HepG2 (cell line): ENCODE results near the gene PCSK6. TPM values are rescaled to one million over a fixed set of nuclear protein-coding genes. Genes with fewer than 3 reads are reported as not detected.

Experiments used
- ATAC-seq: fragments of 200-7000 bp; cut with Tn5 transposase; 3 replicates; pipeline ENCODE4 v1.9.1; 2020; ENCODE audit warnings: mild to moderate bottlenecking, moderate library complexity
- BruUV-seq: library from RNA; stranded (reverse); fragments of 400-500 nt; replicated peaks from 2 replicates; lab custom pipeline; 2021; lab: Mats Ljungman, UMichigan
- CTCF ChIA-PET: fragments of 300-600 bp; formaldehyde crosslinking; extraction: SDS; loops from one replicate; lab custom pipeline; 2021; ENCODE audit warnings: low total read pairs, inconsistent platforms, low intra/inter-chr PET ratio; lab: Yijun Ruan, JAX
- POLR2A ChIA-PET: fragments of 350-600 bp; sonication (Branson Sonifier 250); formaldehyde crosslinking; loops from one replicate; lab custom pipeline; 2020; ENCODE audit warnings: antibody characterized with exemption, inconsistent platforms; lab: Yijun Ruan, JAX
- DNase-seq: peaks from one replicate; pipeline ENCODE4 v3.0.0-alpha.2; 2015; ENCODE audit warnings: low spot score
- FAIRE-seq: peaks from 3 replicates; lab custom pipeline; 2011; peaks lifted over from hg19 to GRCh38; lab: Jason Lieb, UNC
- H2AFZ ChIP-seq: one replicate; pipeline ENCODE4 v1.6.1; 2011; ENCODE audit warnings: low read length, inconsistent platforms
- H3K27ac ChIP-seq: fragments of 300-600 bp; 3 replicates; pipeline ENCODE4 v1.8.0; 2011; ENCODE audit warnings: mixed run types, mild to moderate bottlenecking, mixed read lengths, low read length, inconsistent platforms; ENCODE audit not compliant: insufficient read depth; ENCODE audit errors: extremely low read length
- H3K27me3 ChIP-seq, 2 experiments: fragments of 200-600 bp in 1 of 2; 2 replicates in 1 of 2; 3 replicates in 1 of 2; pipeline versions ENCODE4 v1.6.0 to v1.8.0; 2011; ENCODE audit warnings: low read length in 2 of 2, mild to moderate bottlenecking in 2 of 2, moderate library complexity in 2 of 2, inconsistent platforms in 1 of 2; ENCODE audit not compliant: insufficient read depth in 2 of 2, control insufficient read depth in 1 of 2
- H3K36me3 ChIP-seq, 2 experiments: fragments of 200-600 bp in 1 of 2; replicated peaks in 1 of 2; 2 replicates in 1 of 2; 3 replicates in 1 of 2; pipeline versions ENCODE4 v1.5.1 to v1.8.0; 2011; ENCODE audit warnings: low read length in 2 of 2, inconsistent platforms in 1 of 2; ENCODE audit not compliant: insufficient read depth in 2 of 2, control insufficient read depth in 1 of 2
- H3K4me1 ChIP-seq: 2 replicates; pipeline ENCODE4 v1.5.1; 2012; ENCODE audit warnings: low read length, inconsistent platforms; ENCODE audit not compliant: insufficient read depth
- H3K4me2 ChIP-seq: 2 replicates; pipeline ENCODE4 v1.6.0; 2011; ENCODE audit warnings: low read depth, low read length, inconsistent platforms
- H3K4me3 ChIP-seq, 3 experiments: fragments of 200-600 bp in 1 of 3; sonication (generic), shearing (Covaris generic) in 1 of 3; replicated peaks in 1 of 3; 2 replicates each; pipeline ENCODE4 v1.5.1; 2011 to 2016; ENCODE audit warnings: low read length in 3 of 3, inconsistent platforms in 2 of 3, low read depth in 2 of 3, mild to moderate bottlenecking in 2 of 3, control low read depth in 1 of 3, mixed read lengths in 1 of 3; ENCODE audit not compliant: insufficient read depth in 1 of 3
- H3K79me2 ChIP-seq: one replicate; pipeline ENCODE4 v1.6.1; 2011; ENCODE audit warnings: low read length, inconsistent platforms; ENCODE audit not compliant: insufficient read depth
- H3K9ac ChIP-seq: 2 replicates; pipeline ENCODE4 v1.6.0; 2011; ENCODE audit warnings: mild to moderate bottlenecking, low read depth, low read length, inconsistent platforms; ENCODE audit not compliant: insufficient read depth
- H3K9me3 ChIP-seq: 2 replicates; pipeline ENCODE4 v1.5.1; 2012; ENCODE audit warnings: mild to moderate bottlenecking, low read length
- H4K20me1 ChIP-seq: 2 replicates; pipeline ENCODE4 v1.6.0; 2011; ENCODE audit warnings: inconsistent platforms, mild to moderate bottlenecking, low read length, moderate library complexity; ENCODE audit not compliant: insufficient read depth
- ARNTL ChIP-seq: sonication (generic); formaldehyde crosslinking; IDR thresholded peaks from 2 replicates; pipeline ENCODE4 v1.4.0; 2020; ENCODE audit warnings: mild to moderate bottlenecking, missing genetic modification reagents
- CEBPB ChIP-seq: IDR thresholded peaks from 2 replicates; pipeline ENCODE4 v1.6.1; 2011; ENCODE audit warnings: low read depth, low read length, improper control_type of control experiment, borderline replicate concordance
- GZF1 ChIP-seq: sonication (generic); formaldehyde crosslinking; IDR thresholded peaks from 2 replicates; pipeline ENCODE4 v1.5.1; 2020; ENCODE audit warnings: mild to moderate bottlenecking, missing genetic modification reagents
- HNF4A ChIP-seq: sonication (generic); formaldehyde crosslinking; IDR thresholded peaks from 2 replicates; pipeline ENCODE4 v1.4.0; 2020; ENCODE audit warnings: missing genetic modification reagents
- MEIS2 ChIP-seq: sonication (generic); formaldehyde crosslinking; IDR thresholded peaks from 2 replicates; pipeline ENCODE4 v1.9.0; 2021; ENCODE audit warnings: mild to moderate bottlenecking, missing genetic modification reagents
- NFYB ChIP-seq: sonication (generic); formaldehyde crosslinking; IDR thresholded peaks from 2 replicates; pipeline ENCODE4 v1.4.0; 2020; ENCODE audit warnings: missing genetic modification reagents
- NR2C2 ChIP-seq: sonication (generic); formaldehyde crosslinking; IDR thresholded peaks from 2 replicates; pipeline ENCODE4 v1.4.0; 2020; ENCODE audit warnings: missing genetic modification reagents, mild to moderate bottlenecking, moderate library complexity, borderline replicate concordance
- SRY ChIP-seq: sonication (generic); formaldehyde crosslinking; IDR thresholded peaks from 2 replicates; pipeline ENCODE4 v1.8.0; 2022; ENCODE audit warnings: mild to moderate bottlenecking, missing genetic modification reagents
- SYNCRIP ChIP-seq: fragments of 200-400 bp; formaldehyde crosslinking; IDR thresholded peaks from 2 replicates; pipeline ENCODE4 v1.6.1; 2018; ENCODE audit warnings: mild to moderate bottlenecking, low read depth, low read length; ENCODE audit not compliant: insufficient read depth
- ZBTB38 ChIP-seq: sonication (generic); formaldehyde crosslinking; IDR thresholded peaks from 2 replicates; pipeline ENCODE4 v1.5.1; 2020; ENCODE audit warnings: mild to moderate bottlenecking, missing genetic modification reagents
- ZBTB7A ChIP-seq: sonication (generic); formaldehyde crosslinking; IDR thresholded peaks from 2 replicates; pipeline ENCODE4 v1.8.0; 2022; ENCODE audit warnings: mild to moderate bottlenecking, missing genetic modification reagents
- ZNF512 ChIP-seq: sonication (generic); formaldehyde crosslinking; IDR thresholded peaks from 2 replicates; pipeline ENCODE4 v1.4.0; 2020; ENCODE audit warnings: mild to moderate bottlenecking, missing genetic modification reagents
- ZNF546 ChIP-seq: sonication (generic); formaldehyde crosslinking; conservative IDR thresholded peaks from 2 replicates; pipeline ENCODE4 v1.8.1; 2023; ENCODE audit warnings: mild to moderate bottlenecking, missing genetic modification reagents
- ZNF550 ChIP-seq: sonication (generic); formaldehyde crosslinking; IDR thresholded peaks from 2 replicates; pipeline ENCODE4 v1.4.0; 2020; ENCODE audit warnings: mild to moderate bottlenecking, missing genetic modification reagents, borderline replicate concordance
- ZNF776 ChIP-seq: sonication (generic); formaldehyde crosslinking; IDR thresholded peaks from 2 replicates; pipeline ENCODE4 v1.4.0; 2020; ENCODE audit warnings: mild to moderate bottlenecking, missing genetic modification reagents
- WGBS: methylation state at CpG from one replicate; pipeline ENCODE4 v1.1.6; 2017; ENCODE audit warnings: low lambda C conversion rate; 5-methylcytosine and 5-hydroxymethylcytosine counted together
- in situ Hi-C: cut with HindIII; loops from 2 replicates; pipeline ENCODE4 v1.10.0; 2017; ENCODE audit warnings: low pct_unique_long_range_greater_than_20kb; ENCODE audit not compliant: extremely low pct_ligation_motif_present
- intact Hi-C: fragments of 100-400 bp; cut with micrococcal nuclease; formaldehyde crosslinking; loops from one replicate; pipeline ENCODE4 v1.10.0; 2022; ENCODE audit not compliant: unreplicated experiment
- polyA plus RNA-seq, 8 experiments: library from polyadenylated mRNA; depleted of rRNA in 3 of 8; stranded (reverse) in 7 of 8; unstranded in 1 of 8; fragments of >200 nt; fragmentation: Illumina TruSeq in 4 of 8; extraction: Trizol in 4 of 8; gene quantifications; 2 replicates each; pipeline versions ENCODE4 v1.2.1 to v1.2.3, GENCODE V29; 2011 to 2016; ENCODE audit warnings: low read depth in 4 of 8, missing spikeins in 1 of 8, mixed read lengths in 1 of 8; ENCODE audit not compliant: insufficient read depth in 1 of 8
- total RNA-seq, 5 experiments: library from RNA; depleted of rRNA; stranded (reverse); fragments of >200 nt; fragmentation: Illumina TruSeq; extraction: Trizol; gene quantifications; 2 replicates each; pipeline ENCODE4 v1.2.3, GENCODE V29; 2016; ENCODE audit warnings: low read depth in 1 of 5
- TF ChIP-seq, protein P1 (sequence below): sonication (generic); formaldehyde crosslinking; IDR thresholded peaks from 2 replicates; pipeline ENCODE4 v1.8.1; 2023; ENCODE audit warnings: mild to moderate bottlenecking, missing genetic modification reagents, borderline replicate concordance
- TF ChIP-seq, protein P2 (sequence below): sonication (generic); formaldehyde crosslinking; IDR thresholded peaks from 2 replicates; pipeline ENCODE4 v1.4.0; 2020; ENCODE audit warnings: missing genetic modification reagents

PCSK6 gene
- total and polyA plus RNA-seq, 2 of the 13 experiments (the other 11 are each of a cell fraction or from before 2014, with no cell fraction given): 56.5 to 155 TPM

DNA sequence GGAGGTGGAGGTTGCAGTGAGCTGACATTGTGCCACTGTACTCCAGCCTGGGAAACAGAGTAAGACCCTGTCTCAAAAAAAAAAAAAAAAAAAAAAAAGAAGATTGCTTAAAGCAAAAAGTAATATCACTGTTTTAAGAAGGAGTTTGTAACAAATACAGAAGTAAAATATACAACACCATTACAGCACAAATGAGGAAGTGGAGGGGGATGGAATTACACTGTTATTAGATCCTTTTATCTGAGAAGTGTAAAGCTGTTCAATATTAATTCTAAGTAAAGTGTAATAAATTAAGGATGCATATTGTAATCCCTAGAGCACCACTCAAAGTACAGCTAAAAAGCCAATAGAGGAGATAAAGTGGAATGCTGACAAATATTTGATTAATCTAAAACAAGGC, 147.5 kb downstream of the PCSK6 start:
- ChIA-PET CTCF (no interaction called here), POLR2A (interaction anchor here (0.7 kb wide), 2 partner anchors 48 to 97 kb away, joined by 3 to 4 read pairs; no protein-coding TSS in a partner anchor)
- TF ChIP-seq ZNF512 (CRISPR knock-in tag) (no peak), ARNTL (CRISPR knock-in tag) (no peak), GZF1 (CRISPR knock-in tag) (no peak)
- TF ChIP-seq, protein P1, sequence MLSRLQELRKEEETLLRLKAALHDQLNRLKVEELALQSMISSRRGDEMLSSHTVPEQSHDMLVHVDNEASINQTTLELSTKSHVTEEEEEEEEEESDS (CRISPR knock-in tag): no peak
- Histone ChIP-seq H3K27me3 (no peaks in the 10 kb centered on the region), H3K4me3 (no peak overlapping the region), H3K4me2 (no peak overlapping the region), H3K4me1 (no peaks in the 10 kb centered on the region), H2AFZ (no peak overlapping the region), H3K9me3 (no peaks in the 10 kb centered on the region), H3K36me3 (peaks cover 4 to 33% of the 10 kb centered on the region in 2 experiments), H3K79me2 (no peaks in the 10 kb centered on the region), H4K20me1 (no peaks in the 10 kb centered on the region), H3K9ac (no peak overlapping the region), H3K27ac (no peak overlapping the region)
- in situ Hi-C loops: no loop called here
- no peak for FAIRE-seq
- no peak for ATAC-seq
- BruUV-seq: no TSS peak
- intact Hi-C loops: no loop called here
- DNase-seq: no peak

DNA sequence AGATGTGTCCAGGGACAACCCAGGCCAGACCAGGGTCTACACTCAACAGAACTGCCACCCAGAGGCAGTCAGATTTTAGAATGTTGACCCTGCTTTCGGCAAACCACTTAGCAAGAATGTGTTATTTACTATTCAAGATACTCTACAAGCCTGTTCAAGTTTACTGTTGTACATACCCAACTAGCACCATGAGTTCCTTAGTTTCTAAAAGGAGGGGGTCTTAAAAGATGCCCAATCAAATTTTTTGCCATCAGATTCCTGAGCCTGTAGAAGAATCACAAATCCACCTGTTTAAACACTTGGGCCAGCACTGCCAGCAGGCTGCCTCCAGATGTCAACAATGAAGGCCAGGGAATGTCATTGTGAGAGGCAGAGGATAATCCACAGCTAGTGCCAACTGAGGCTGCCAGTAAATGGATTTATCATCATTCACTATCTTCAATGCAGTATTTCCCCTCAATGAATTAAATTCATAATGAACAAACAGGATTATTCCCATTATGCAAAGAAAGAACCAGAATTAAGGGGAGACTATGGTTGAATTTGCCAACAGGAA, 150.9 kb downstream of the PCSK6 start:
- in situ Hi-C loops: no loop called here
- no peak overlapping the region for H3K9ac ChIP-seq
- H3K4me2 ChIP-seq: no peak overlapping the region
- no peak for DNase-seq
- intact Hi-C loops: no loop called here
- H3K4me3 ChIP-seq: no peak overlapping the region
- 0 out of 2 replicates have a peak, but pooled peaks cover 4% of the 10 kb centered on the region for H3K4me1 ChIP-seq
- no peaks in the 10 kb centered on the region for H3K79me2 ChIP-seq
- CTCF ChIA-PET: no interaction called here
- no peak for TF ChIP-seq SRY (CRISPR knock-in tag)
- no peak for TF ChIP-seq ZBTB7A
- TF ChIP-seq NFYB (CRISPR knock-in tag): no peak
- TF ChIP-seq HNF4A (CRISPR knock-in tag): no peak
- TF ChIP-seq, protein P2, sequence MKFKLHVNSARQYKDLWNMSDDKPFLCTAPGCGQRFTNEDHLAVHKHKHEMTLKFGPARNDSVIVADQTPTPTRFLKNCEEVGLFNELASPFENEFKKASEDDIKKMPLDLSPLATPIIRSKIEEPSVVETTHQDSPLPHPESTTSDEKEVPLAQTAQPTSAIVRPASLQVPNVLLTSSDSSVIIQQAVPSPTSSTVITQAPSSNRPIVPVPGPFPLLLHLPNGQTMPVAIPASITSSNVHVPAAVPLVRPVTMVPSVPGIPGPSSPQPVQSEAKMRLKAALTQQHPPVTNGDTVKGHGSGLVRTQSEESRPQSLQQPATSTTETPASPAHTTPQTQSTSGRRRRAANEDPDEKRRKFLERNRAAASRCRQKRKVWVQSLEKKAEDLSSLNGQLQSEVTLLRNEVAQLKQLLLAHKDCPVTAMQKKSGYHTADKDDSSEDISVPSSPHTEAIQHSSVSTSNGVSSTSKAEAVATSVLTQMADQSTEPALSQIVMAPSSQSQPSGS (CRISPR knock-in tag): no peak
- TF ChIP-seq ZNF550: no peak
- no peak for TF ChIP-seq ZNF776 (CRISPR knock-in tag)
- no peak for TF ChIP-seq NR2C2
- no peak for TF ChIP-seq ZBTB38
- TF ChIP-seq MEIS2 (CRISPR knock-in tag): no peak
- no peak for TF ChIP-seq ZNF546 (CRISPR knock-in tag)
- no peak for TF ChIP-seq CEBPB
- no peak for TF ChIP-seq SYNCRIP
- POLR2A ChIA-PET: no interaction called here
- H4K20me1 ChIP-seq: no peaks in the 10 kb centered on the region
- FAIRE-seq: no peak
- no peaks in the 10 kb centered on the region for H3K27me3 ChIP-seq
- H3K9me3 ChIP-seq: no peaks in the 10 kb centered on the region
- no TSS peak for BruUV-seq
- no peak overlapping the region for H3K27ac ChIP-seq
- no peak for ATAC-seq
- H3K36me3 ChIP-seq: peaks cover 6 to 26% of the 10 kb centered on the region in 2 experiments
- 78% methylated on average over 1 of the region's 1 CpG for WGBS
- no peak overlapping the region for H2AFZ ChIP-seq
